ENCODE data around the gene ARID1A. TPM values are rescaled to one million over a fixed set of nuclear protein-coding genes. Genes with fewer than 3 reads are reported as not detected.
"Not testable (repeated sequence)": the region's sequence is repeated elsewhere in the genome, so short reads cannot be mapped to it uniquely, and the experiment has no call there.

Gene ARID1A
- total RNA-seq, 1 donor from 2014 or later, result 130 TPM

- intact Hi-C loops (cut with micrococcal nuclease), result loop anchor here (5.0 to 10.0 kb wide), 3 partner anchors 390 to 1453 kb away; partner anchors contain the start of genes RSRP1, SH3BGRL3 and UBXN11
Measured at GRCh38 chr1:26697431-26697977, 1.7 kb downstream of the ARID1A start.

- intact Hi-C loops (cut with micrococcal nuclease), result loop anchor here (1.0 to 10.0 kb wide), 6 partner anchors 23 to 1453 kb away; partner anchors contain the start of genes PIGV, RSRP1, SH3BGRL3 and UBXN11
Measured at GRCh38 chr1:26697978-26698849, 2.4 kb downstream of the ARID1A start.

- intact Hi-C loops (cut with micrococcal nuclease), result loop anchor here (5.0 kb wide), 1 partner anchor 177 kb away; no protein-coding TSS in a partner anchor
Measured at GRCh38 chr1:26700711-26701110, 4.9 kb downstream of the ARID1A start.

- intact Hi-C loops (cut with micrococcal nuclease), result loop anchor here (5.0 kb wide), 1 partner anchor 176 kb away; no protein-coding TSS in a partner anchor
Measured at GRCh38 chr1:26701266-26701994, 5.6 kb downstream of the ARID1A start.

- intact Hi-C loops (cut with micrococcal nuclease), result loop anchor here (5.0 kb wide), 1 partner anchor 175 kb away; no protein-coding TSS in a partner anchor
Measured at GRCh38 chr1:26701995-26702679, 6.3 kb downstream of the ARID1A start.

GRCh38 chr1:26702680-26703038 lies 6.8 kb downstream of the ARID1A start:
- intact Hi-C loops (cut with micrococcal nuclease), result loop anchor here (5.0 kb wide), 1 partner anchor 175 kb away; no protein-coding TSS in a partner anchor

GRCh38 chr1:26703478-26703877 lies 7.7 kb downstream of the ARID1A start:
- intact Hi-C loops (cut with micrococcal nuclease), result loop anchor here (5.0 kb wide), 1 partner anchor 174 kb away; no protein-coding TSS in a partner anchor

- intact Hi-C loops (cut with micrococcal nuclease), result loop anchor here (5.0 kb wide), 1 partner anchor 173 kb away; no protein-coding TSS in a partner anchor
Measured at GRCh38 chr1:26704629-26705028, 8.8 kb downstream of the ARID1A start.

GRCh38 chr1:26705227-26705626 lies 9.4 kb downstream of the ARID1A start:
- intact Hi-C loops (cut with micrococcal nuclease), result not testable (repeated sequence)

- intact Hi-C loops (cut with micrococcal nuclease), result no loop called here
Measured at GRCh38 chr1:26705788-26706311, 10.0 kb downstream of the ARID1A start.

GRCh38 chr1:26706315-26706714 lies 10.5 kb downstream of the ARID1A start:
- intact Hi-C loops (cut with micrococcal nuclease), result no loop called here

GRCh38 chr1:26710811-26711210 lies 15.0 kb downstream of the ARID1A start:
- intact Hi-C loops (cut with micrococcal nuclease), result no loop called here

GRCh38 chr1:26711777-26712176 lies 16.0 kb downstream of the ARID1A start:
- intact Hi-C loops (cut with micrococcal nuclease), result no loop called here

- intact Hi-C loops (cut with micrococcal nuclease), result no loop called here
Measured at GRCh38 chr1:26717017-26717491, 21.2 kb downstream of the ARID1A start.

- intact Hi-C loops (cut with micrococcal nuclease), result no loop called here
Measured at GRCh38 chr1:26719205-26719604, 23.4 kb downstream of the ARID1A start.

- intact Hi-C loops (cut with micrococcal nuclease), result loop anchor here (1.0 kb wide), 1 partner anchor 24 kb away; no protein-coding TSS in a partner anchor
Measured at GRCh38 chr1:26721669-26722355, 26.0 kb downstream of the ARID1A start.

- intact Hi-C loops (cut with micrococcal nuclease), result loop anchor here (1.0 kb wide), 2 partner anchors 11 to 21 kb away; no protein-coding TSS in a partner anchor
Measured at GRCh38 chr1:26723013-26723991, 27.5 kb downstream of the ARID1A start.

GRCh38 chr1:26724118-26724517 lies 28.3 kb downstream of the ARID1A start:
- intact Hi-C loops (cut with micrococcal nuclease), result no loop called here

GRCh38 chr1:26724926-26725325 lies 29.1 kb downstream of the ARID1A start:
- intact Hi-C loops (cut with micrococcal nuclease), result no loop called here

All from T-helper 1 cell treated with Interleukin-12 subunit alpha and Interleukin-12 subunit beta and Interleukin-4 antibody, amounts not matched to agents 30 ng/mL and 1 ng/mL, for 36 hours (primary cell).